Measurements from ENCODE around the gene C12orf60.

C12orf60 gene

DNA sequence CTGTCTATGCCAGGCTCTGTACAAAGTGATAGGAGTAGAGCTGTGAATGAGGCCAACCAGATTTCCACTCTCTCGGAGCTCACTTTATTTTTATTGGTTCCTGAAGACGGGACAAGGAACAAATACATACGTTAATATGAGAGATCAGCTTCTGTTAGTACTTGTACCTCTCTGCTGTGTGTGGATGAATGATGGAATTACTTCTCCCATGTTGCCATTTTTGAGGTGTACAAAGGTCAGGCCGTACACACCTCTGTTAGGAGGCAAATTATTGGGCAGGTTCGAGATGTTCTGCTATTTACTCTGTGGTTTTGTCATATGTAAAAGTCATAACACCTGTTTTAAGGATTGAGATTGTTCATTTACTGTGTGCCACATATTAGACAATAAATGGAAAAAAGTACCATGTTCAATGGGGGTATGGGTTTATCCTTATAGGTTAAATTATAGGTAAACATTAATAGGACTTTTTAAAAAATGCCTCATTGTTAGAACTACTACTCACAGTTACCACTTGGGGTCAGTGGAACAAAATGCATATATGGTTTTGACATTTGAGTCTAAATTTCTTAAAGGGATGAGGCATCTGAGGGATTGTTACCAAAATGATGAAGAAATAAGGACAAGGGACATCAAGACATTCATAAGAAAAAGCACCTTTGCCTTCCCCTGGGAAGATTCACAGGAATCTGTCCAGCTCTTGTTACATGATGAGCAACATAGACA is 27.1 kb upstream of the C12orf60 start:
- no peak for DNase-seq (ENCODE audit: low spot score)

DNA sequence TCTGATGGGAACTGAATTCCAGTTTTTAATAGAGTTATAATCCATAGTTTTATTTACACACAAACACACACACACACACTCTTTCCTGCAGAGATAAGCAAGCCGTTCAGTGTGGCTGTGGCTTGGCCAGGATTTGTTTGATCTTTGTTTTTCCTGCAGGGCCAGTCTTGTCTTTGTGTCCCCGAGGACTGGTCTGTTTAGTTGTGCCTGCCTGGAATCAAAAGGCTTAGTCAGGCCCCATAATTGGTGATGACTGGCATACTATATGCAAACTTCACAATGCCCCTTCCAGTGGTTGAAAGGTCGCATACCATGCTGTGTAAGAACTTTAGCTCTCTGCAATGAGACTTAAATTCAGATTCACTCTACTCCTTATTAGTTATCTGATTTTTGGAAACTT is 26.2 kb upstream of the C12orf60 start:
- peak; percentile 4 for DNase-seq (ENCODE audit: low spot score)

GRCh38 chr12:14779834-14780233 is 23.6 kb upstream of the C12orf60 start:
- no peak for DNase-seq (ENCODE audit: low spot score)

DNA sequence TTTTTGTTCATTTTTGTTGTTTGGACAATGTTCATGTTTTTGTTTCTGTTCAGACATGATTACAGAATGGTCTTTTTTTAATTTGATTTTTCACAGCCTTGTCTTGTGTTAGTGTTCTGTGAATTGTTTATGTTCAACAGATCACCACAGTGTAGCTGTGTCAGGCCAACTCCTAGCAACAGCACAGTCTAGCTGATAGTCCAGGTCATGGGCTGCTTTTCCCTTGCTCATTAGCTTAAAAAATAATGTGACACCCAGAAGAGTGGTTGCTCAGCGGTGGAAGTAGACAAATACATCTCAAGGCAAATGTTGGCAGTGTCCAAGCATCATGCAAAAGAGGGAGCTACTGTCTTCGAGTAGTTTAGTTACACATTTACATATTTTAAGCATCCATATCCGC is 22.6 kb upstream of the C12orf60 start:
- DNase-seq (ENCODE audit: low spot score): no peak

- no peak for DNase-seq (ENCODE audit: low spot score)
These were observed 21.9 kb upstream of the C12orf60 start for GRCh38 chr12:14781563-14781962.

DNA sequence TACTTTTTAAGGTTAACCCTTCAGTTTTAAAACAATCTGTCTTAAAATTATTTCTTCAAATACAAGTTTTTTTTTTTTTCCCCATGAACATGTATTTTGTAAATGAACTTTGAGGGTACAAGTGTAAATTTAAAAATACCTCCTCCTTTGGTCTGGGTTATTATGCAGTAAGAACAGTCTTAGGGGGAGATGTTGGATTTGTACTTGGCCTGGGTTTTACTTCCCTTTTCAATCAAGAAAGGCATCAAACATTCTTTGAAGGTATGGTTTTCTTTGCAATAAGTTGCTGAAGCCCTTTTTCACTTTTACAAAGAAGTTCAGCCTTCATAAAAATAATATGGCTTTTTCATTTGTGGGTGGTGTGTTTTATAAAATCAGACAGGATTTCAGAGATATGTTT is 20.7 kb upstream of the C12orf60 start:
- DNase-seq (ENCODE audit: low spot score): no peak

GRCh38 chr12:14784471-14784870 is 19.0 kb upstream of the C12orf60 start:
- no peak for DNase-seq (ENCODE audit: low spot score)

- DNase-seq (ENCODE audit: low spot score): no peak
These were observed 17.9 kb upstream of the C12orf60 start for GRCh38 chr12:14785568-14785967.

- DNase-seq (ENCODE audit: low spot score): no peak
These were observed 8.4 kb upstream of the C12orf60 start for GRCh38 chr12:14795028-14795448.

DNA sequence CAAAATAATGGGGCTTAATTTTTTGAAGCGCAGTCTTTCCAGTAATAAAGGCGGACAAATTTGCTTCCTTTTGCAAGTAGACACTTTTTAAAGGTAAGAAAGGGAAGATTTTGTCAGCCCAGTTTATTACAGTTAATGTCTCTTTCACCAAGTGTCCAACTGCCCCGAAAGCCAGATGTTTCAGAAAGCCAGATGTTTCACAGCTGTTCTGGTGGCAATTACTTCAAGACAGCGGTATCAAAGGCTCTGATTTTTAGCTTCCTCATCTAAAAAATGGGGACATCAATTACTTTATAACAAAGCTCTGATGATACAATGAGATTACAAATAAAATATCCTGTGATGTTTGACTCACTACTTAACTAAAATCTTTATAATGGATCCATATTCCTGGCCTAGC is 1.2 kb upstream of the C12orf60 start:
- DNase-seq (ENCODE audit: low spot score): no peak

- DNase-seq (ENCODE audit: low spot score): no peak
These were observed 804 bp upstream of the C12orf60 start for GRCh38 chr12:14802721-14803010.

GRCh38 chr12:14803830-14804160 is 325 bp downstream of the C12orf60 start:
- no peak for DNase-seq (ENCODE audit: low spot score)

DNA sequence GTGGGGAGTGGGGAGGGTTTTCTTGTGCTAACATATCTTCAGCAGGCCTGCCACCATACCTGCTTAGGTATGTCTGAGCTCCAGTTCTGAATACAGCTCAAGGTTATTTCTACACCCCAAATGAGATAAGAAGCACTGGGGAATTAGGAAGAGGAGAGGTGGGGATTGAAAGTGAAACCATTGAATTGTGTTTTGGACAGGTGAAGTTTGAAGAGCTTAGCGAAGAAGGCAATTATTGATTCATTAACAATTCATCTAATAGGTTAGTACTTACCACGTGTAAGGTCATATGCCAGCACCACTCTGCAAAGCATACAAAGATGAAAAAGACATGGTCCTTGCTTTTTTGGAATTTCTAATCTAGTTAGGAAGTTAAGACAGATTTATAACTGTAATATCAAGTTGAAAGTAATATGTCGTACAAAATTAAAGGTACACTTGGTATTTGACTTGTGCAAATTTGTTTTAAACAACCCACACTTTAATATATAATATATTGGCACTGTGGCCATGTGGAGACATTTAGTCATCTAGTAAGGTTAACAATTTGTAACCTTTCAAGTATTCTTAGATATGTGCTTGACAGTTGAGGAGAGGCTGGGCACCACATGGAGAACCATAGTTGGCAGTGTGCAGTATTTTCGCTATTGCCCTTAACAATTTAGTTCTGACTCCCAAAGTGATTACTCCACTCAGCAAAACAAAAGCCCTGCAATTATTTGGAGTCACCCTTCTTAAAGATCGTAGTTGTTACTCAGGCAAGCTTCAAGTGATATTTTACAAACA is 6.9 kb downstream of the C12orf60 start:
- DNase-seq (ENCODE audit: low spot score): no peak

DNA sequence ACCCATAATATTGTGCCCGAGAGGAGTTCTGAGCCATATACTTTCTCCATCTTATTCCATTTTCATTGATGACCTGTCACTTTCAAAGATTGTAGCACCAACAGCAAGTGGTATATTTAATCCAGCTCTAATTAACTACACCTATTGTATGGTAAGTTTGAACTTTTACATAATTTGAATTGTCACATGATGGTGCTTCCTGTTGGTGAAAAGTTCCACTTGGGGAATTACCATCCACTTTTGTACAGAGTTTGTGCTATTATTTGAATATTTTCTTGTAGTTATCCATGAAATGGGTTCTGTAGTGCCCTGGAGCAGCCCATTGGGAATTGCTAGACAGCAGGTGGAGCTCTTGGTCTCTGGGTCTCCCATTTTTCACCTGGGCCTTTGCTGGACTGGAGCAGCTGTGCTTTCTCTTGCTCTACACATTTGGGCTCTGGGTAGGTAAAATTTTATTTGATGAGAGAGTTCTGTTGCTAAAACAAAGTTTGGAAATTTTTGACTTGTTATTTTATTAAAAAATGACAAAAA is 7.5 kb downstream of the C12orf60 start:
- DNase-seq (ENCODE audit: low spot score): peak; percentile 54

DNA sequence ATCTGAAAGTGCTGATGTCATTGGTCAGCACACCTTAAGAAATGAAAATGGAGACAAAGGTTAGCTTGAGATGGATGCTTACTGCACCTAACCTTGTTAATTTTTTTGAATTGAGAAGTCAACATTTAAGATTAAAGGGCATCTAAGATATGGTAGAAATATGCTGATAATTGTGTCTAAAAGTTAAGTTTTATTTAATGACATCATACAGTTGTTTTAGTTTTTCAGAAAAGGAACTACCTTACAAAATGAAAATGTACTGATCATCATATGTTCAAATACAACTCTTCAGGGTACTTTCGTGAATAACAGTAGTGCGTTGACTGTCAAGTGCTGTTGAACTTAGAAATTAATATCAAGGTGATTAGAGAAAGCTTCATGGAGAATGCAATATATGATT is 8.0 kb downstream of the C12orf60 start:
- no peak for DNase-seq (ENCODE audit: low spot score)

DNA sequence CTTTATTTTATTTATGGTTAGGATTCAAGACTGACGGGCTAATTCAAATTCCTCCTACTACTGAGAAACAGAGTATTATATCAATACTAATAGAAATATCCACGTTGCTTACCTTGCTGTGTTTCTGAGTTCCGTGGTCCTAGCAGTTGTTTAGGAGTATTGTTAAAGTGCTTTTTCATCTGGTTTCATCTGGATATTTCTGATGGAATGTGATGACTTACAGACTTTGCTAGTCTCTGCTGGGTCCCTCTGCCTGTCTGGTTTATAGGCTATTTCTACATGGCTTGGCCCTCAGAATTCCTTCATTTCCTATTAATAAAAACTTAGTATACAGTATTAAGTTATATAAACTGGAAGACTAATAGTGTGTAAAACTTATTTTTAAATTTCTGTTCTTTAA is 10.5 kb downstream of the C12orf60 start, which contains the start of gene SMCO3:
Gene SMCO3, minus strand, starts transcription at position 169 of the 400 bp plus-strand sequence. CDS start 7,502 bp downstream, outside the sequence.
- no peak for DNase-seq (ENCODE audit: low spot score)

- peak; percentile 24 for DNase-seq (ENCODE audit: low spot score)
These were observed 20.7 kb downstream of the C12orf60 start for GRCh38 chr12:14824012-14824634.

GRCh38 chr12:14825256-14825655 is 21.8 kb downstream of the C12orf60 start:
- no peak for DNase-seq (ENCODE audit: low spot score)

GRCh38 chr12:14826491-14826890 is 23.0 kb downstream of the C12orf60 start:
- DNase-seq (ENCODE audit: low spot score): no peak

- no peak for DNase-seq (ENCODE audit: low spot score)
These were observed 23.6 kb downstream of the C12orf60 start for GRCh38 chr12:14827043-14827442.

DNA sequence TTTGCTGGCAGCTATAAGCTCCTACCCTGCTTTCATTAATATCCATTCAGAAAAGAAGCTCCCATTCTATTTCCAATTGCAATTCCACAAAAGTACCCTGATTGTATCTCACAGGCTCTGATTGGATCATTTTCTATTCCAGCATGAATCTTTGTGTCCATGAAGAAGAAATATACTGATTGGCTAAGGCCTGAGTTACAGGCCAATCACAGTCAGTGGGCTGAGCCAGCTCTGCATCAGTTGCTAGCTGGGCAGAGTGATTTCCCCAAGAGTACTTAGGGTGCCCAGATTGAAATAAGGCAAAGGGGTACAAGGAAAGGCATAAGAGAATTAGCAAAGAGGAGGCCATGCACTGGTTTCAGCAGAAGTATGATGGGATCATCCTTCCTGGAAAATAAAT is 25.4 kb downstream of the C12orf60 start:
- no peak for DNase-seq (ENCODE audit: low spot score)

DNA sequence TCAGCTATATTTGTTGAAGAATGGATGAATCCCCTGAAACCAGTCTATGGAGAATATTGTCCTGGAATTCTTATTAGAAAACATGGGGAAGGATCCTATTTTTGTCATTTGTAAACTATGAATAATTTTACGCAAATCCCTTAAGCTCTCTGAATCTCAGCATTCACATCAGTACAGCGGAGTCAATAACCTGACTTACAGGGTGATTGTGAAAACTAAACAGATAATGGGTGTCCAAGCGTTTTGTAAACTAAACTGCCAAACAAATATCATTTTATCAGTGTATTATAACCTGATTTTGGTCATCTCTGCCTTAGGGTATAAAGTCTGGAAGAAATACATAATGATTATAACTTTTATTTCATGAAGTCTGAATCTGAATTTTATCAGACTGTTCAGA is 29.9 kb downstream of the C12orf60 start:
- no peak for DNase-seq (ENCODE audit: low spot score)

GRCh38 chr12:14833952-14834351 is 30.5 kb downstream of the C12orf60 start:
- no peak for DNase-seq (ENCODE audit: low spot score)
